DMS79 treated with DMSO at 0.1 percent for 48 hours (cell line): ENCODE data around the gene PTPRM.

Source experiments
- DNase-seq: peaks from one replicate; lab custom pipeline; 2025; lab: John Stamatoyannopoulos, UW

Gene PTPRM

DNA sequence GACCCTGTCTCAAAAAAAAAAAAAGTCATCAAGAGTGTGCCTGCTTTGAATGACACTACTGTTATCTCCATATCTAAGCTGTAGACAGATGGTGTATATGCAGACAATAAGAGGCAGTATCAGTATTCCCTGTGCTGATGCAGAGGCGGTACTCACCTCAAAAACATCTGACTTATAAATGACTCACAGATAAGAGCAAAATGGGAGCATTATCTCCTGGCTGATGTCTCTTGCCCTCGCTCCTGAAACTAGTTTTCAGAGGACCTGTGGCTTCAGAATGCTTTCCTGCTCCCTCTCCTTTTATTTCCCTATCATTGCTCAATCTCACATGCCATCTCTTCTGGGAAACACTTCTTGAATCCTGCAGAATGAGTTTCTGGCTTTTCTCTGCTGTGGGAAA lies 289.6 kb downstream of the PTPRM start:
- no peak for DNase-seq

- no peak for DNase-seq
Observed at GRCh38 chr18:7857562-7857961, 290.4 kb downstream of the PTPRM start.

DNA sequence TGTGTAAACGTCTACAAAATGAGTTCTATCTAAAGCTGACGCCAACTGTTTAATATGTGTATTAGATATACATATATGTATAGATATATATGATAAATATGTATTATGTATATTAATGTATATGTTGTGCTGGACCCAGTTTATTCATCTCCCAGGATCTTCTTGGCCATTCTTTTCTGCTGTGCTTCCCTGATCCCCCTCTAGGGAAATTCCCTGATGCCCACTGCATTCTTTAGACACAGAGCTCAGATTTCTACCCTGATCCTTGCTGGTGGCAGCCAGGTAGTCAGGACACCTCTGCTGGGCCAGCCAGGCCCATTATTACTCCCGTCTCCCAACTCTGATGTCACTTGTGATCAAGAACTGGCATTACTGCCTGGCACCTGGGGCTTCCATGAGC lies 292.0 kb downstream of the PTPRM start:
- no peak for DNase-seq

DNA sequence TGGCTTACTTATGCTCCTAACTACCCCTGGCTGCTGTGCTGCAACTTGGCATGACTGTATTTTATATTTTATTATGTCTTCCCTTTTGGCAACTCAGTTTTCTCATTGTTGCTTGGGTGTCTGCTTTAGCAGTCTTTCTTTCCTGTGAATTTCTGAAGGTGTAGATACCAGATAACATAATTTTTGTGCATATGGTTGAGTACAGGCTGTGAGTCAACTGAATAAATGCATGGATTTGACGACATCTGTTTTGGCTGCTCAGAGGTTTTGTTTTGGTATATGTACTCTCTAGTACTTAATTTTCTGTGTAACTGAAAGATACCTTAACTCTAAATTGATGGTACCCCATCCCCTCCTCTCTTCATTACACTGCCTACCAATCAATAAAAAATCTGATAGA lies 303.1 kb downstream of the PTPRM start:
- DNase-seq = no peak

- DNase-seq = no peak
Observed at GRCh38 chr18:7870855-7871254, 303.7 kb downstream of the PTPRM start.

DNA sequence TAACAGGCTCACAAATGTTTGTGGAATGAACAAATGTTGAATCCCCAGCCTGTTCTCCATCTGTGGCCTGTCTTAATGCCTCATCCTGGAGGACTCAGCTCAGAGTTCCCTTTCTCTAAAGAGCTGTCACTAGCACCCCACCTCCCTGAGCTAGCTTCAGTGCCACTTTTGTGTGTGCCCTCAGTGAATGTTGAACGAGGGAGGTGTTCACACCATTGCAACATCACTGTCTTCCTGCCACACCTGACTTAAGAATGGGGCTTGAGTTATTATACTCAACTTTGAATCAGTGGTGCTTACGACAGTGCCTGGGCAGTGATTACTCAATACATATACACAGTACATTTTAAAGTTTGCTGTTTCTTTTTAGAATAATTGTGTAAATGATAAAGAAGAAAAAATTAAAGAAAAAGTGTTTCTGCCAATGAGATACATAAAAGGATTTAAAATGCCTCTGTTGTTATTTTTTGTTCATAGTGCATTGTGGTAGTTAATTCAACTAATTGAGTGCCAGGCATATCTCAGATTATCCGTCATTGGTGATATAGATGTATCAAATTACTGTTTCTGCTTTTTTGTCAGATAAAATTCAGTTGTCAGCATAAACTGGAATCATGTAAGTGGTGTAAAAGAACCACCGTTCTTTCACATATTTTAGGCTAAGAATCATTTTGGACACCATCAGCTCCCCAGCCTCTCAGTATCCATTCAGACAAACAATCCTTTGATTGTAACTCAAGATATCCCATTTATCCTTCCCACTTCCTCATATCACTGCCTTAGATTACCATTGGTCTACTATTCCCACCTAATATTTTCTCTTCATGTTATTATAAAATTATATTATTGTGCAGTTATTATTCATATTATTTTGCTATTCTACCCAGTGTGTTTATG lies 304.7 kb downstream of the PTPRM start:
- DNase-seq = no peak

GRCh38 chr18:7872569-7872968 lies 305.5 kb downstream of the PTPRM start:
- DNase-seq = no peak

- DNase-seq = no peak
Observed at GRCh38 chr18:7873316-7873715, 306.2 kb downstream of the PTPRM start.

DNA sequence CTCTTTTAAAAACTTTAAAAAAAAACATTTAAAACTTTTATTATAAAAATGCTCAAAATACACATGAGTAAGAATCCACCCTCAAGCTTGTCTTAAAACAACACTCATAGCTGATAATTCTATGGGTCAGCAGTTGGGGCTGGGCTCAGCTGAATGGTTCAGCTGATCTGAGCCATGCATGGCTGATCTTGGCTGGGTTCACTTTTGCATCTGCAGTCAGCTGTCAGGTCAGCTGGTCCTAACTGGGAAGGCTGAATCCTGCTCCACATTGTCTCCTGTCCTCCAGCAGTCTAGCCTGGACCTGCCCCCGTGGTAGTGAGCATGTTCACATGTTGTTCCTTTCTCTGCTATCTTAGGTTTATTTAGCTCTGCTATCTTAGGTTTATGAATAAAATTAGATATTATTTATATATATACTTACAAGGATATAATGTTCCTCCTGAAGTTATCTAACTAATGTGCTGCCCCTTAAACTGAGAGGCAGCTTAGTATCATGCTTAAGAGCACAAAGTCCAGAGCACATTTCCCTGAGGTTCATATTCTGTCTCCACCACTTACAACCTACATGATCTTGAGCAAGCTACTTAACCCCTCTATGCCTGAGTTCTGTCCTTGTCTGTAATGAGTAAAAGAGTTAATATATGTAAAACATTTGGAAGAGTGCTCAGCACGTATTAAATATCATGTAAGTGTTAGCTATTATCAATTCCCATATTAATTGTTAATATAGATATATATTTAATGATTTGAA lies 309.4 kb downstream of the PTPRM start:
- DNase-seq = no peak

- no peak for DNase-seq
Observed at GRCh38 chr18:7877609-7878008, 310.5 kb downstream of the PTPRM start.

DNA sequence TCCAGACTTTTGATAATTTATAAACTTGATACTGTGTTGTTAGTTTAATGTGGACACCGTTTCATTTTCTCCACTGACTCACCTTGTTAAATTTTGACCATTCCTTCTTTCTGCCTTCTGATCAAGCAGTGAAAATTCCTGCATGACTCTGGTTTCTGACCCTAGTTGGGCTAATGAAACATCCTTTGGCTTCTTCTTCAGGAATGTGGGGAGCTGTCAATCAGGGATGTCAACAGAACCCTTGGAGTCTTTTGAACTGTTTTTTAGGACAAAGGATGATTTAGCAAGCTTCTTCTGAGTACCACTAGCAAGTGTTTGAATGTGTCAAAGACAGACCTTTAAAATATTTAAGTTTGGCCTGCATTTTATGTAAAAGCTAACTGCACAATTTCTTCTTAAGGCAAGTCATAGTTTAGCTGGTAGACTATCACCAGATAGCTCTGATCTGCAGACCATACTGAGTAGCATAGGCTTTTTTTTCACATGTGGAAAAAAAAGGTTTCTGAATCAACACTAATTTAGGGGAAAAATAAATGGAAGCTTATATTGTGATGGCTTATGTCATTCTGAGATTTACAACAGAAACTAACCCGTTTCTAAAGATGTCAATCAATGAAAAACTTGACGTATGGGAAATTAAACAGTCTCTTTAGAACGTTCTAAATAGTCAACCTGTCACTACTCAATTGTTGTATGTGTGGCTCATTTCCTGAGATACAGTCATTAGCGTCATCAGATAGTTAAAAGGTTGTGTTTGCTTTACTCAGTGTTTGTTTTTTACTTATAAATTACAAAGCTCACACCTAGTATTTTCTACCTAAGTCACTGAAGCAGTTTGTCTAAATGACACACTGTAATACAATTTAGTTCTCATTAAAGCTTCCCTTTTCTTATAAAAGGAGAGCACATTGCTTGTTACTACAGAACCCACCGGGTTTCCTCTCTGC lies 311.4 kb downstream of the PTPRM start:
- DNase-seq = no peak

DNA sequence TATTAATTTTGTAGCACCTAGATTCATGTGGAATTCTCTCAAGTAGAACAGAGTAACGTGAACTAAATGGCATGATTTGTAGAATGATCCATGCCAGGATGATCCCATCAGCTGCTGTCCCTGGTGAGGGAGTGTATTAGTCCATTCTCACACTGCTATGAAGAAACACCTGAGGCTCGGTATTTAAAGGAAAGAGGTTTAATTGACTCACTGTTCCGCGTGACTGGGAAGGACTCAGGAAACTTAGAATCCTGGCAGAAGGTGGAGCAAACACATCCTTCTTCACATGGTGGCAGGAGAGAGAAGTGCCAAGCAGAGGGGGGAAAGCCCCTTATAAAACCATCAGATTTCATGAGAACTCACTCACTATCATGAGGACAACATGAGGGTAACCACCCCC lies 312.6 kb downstream of the PTPRM start:
- no peak for DNase-seq

DNA sequence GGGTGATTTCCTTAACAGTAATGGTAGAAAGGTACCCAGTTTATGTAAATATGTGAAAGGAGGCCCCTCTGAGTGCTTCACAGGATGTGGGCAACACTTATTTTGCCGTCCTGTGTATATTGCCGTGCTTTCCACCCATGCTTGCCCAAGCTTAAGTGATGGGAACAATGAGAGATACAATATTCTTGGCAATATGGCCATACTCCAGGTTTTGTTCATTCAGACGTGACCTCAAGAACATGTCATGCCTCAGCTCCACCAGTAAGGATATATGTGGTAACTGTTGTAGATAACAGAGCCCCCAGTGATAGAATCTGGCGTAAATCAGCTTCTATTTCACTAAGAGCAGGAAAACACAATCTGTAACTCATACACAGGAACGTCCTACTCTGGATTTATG lies 318.7 kb downstream of the PTPRM start:
- DNase-seq = no peak

DNA sequence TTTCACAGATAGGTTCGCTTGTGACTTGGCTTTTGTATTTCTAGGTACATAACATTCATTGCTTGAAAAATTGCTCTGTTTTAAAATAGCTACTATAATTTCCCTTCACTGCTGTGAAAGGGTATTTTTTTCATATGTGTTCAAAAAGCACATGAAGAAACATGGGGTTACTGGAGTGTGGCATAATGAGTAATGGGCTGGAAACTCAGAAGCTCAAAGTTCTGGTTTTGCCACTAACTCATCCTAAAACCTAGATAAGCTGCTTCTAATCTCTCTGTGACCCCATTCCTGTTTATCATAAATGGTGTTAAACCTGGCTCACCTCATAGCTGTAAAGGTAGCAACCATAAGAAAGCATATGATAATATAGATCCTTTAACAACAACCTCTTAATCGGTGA lies 319.3 kb downstream of the PTPRM start:
- DNase-seq = no peak

DNA sequence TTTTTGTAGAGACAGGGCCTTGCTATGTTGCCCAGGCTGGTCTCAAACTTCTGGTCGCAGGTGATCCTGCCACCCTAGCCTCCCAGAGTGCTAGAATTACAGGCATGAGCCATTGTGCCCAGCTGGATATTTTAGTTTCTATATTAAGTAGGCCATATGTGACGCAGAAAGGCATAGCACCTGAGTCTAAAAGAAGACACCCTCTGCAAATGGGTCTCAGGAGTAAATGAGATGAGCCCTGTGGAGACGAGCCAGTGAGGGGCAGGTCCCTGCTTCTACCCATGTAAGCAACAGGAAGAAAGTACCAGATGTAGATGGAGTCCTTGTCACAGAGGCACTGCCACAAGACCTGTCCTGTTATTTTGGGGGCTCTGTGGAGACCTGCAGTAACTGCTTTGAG lies 322.4 kb downstream of the PTPRM start:
- no peak for DNase-seq

DNA sequence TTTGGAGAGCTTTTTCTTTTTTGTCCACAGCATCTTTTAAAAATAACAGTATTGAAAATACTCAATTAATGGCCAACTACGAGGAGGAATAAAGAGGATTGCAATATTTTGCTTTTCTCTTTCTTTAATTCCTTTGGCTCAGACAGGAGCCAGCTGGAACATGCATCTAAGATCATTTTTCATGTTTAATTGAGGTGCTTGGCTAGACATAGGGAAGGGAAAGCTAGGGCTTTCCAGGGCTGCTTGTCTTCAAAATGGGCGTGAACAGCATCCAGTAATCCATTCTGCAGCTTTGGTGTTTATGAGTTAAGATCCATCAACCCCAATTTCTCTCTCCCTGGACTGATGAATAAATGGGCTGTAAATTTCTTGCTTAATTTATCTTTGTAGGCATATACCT lies 323.0 kb downstream of the PTPRM start:
- DNase-seq = no peak

DNA sequence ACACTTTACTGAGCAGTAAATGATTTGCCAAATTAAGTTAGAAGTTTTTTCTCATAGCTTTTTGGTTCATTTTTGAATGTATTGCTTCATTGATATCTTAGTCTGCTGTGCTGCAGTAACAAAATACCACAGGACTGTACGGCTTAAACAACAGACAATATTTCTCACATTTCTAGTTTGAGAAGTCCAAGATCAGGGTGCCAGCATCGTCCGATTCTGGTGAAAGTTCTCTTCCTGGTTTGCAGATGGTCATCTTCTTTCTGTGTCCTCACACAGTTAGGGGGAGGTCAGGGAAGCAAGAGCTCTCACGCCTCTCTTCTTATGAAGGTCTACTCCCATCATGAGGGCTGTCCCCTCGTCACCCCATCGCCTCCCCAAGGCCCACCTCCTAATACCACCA lies 325.4 kb downstream of the PTPRM start:
- DNase-seq = no peak

DNA sequence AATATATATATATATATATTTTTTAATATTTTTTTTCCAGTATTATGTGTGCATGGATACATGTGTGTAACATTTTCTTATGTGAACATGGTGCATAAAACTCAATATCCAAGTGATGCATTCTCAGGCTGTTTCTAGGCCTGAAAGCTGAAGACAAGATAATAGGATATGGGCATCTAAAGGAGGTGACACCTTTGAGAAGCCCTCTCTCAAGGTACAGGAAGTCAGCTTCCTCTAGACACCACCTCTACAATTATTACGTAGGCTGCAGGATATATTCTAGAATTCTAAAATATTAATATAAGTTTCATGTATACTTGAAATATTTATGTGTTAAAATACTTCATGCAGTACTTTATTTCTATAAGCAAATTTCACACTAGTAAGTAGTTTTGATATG lies 327.5 kb downstream of the PTPRM start:
- no peak for DNase-seq

- DNase-seq = no peak
Observed at GRCh38 chr18:7895346-7895745, 328.2 kb downstream of the PTPRM start.

GRCh38 chr18:7896161-7896560 lies 329.0 kb downstream of the PTPRM start:
- DNase-seq = no peak

- DNase-seq = no peak
Observed at GRCh38 chr18:7896805-7897518, 329.8 kb downstream of the PTPRM start.

GRCh38 chr18:7898181-7898580 lies 331.1 kb downstream of the PTPRM start:
- DNase-seq = no peak
